A673 (cell line): ENCODE data around the gene PCSK6. TPM values are rescaled to one million over a fixed set of nuclear protein-coding genes. Genes with fewer than 3 reads are reported as not detected.
"Not testable (repeated sequence)": the region's sequence is repeated elsewhere in the genome, so short reads cannot be mapped to it uniquely, and the experiment has no call there.

Experiments used
- BruUV-seq: library from RNA; stranded (reverse); fragments of 400-500 nt; replicated peaks from 2 replicates; lab custom pipeline; 2021; lab: Mats Ljungman, UMichigan
- CTCF ChIA-PET: fragments of 300-600 bp; sonication (Branson Sonifier 250); formaldehyde crosslinking; loops from one replicate; lab custom pipeline; 2022; ENCODE audit warnings: antibody characterized with exemption; lab: Charles Lee
- POLR2A ChIA-PET: fragments of 300-600 bp; sonication (Branson Sonifier 250); formaldehyde crosslinking; loops from one replicate; lab custom pipeline; 2022; ENCODE audit warnings: antibody characterized with exemption; ENCODE audit not compliant: low non-redundant PET; lab: Charles Lee
- DNase-seq: peaks from one replicate; pipeline ENCODE4 v3.0.0-alpha.2; 2015; ENCODE audit warnings: low spot score
- H3K27ac ChIP-seq: fragments of 200-600 bp; sonication (generic); 2 replicates; pipeline ENCODE4 v1.5.1; 2016; ENCODE audit warnings: mixed run types, low read depth, mild to moderate bottlenecking, mixed read lengths, antibody characterized with exemption, low read length; ENCODE audit not compliant: poor library complexity, severe bottlenecking
- H3K27me3 ChIP-seq: fragments of 200-600 bp; sonication (generic); replicated peaks from 2 replicates; pipeline ENCODE4 v1.6.1; 2017; ENCODE audit warnings: mixed run types, low read depth, mild to moderate bottlenecking, mixed read lengths, antibody characterized with exemption, low read length; ENCODE audit not compliant: insufficient read depth, poor library complexity
- H3K36me3 ChIP-seq: fragments of 200-600 bp; sonication (generic); 2 replicates; pipeline ENCODE4 v1.6.1; 2016; ENCODE audit warnings: mixed run types, mild to moderate bottlenecking, mixed read lengths, antibody characterized with exemption, low read length; ENCODE audit not compliant: insufficient read depth, poor library complexity, severe bottlenecking
- H3K4me1 ChIP-seq: fragments of 200-600 bp; sonication (generic); 2 replicates; pipeline ENCODE4 v1.6.1; 2017; ENCODE audit warnings: mixed run types, mild to moderate bottlenecking, mixed read lengths, antibody characterized with exemption, low read length; ENCODE audit not compliant: insufficient read depth, poor library complexity, severe bottlenecking
- H3K4me3 ChIP-seq: fragments of 200-600 bp; sonication (generic); 2 replicates; pipeline ENCODE4 v1.5.1; 2016; ENCODE audit warnings: low read depth, mixed run types, mild to moderate bottlenecking, mixed read lengths, low read length; ENCODE audit not compliant: poor library complexity, severe bottlenecking
- H3K9me3 ChIP-seq: fragments of 200-600 bp; sonication (generic); 2 replicates; pipeline ENCODE4 v1.6.1; 2016; ENCODE audit warnings: mixed run types, low read depth, mild to moderate bottlenecking, mixed read lengths, antibody characterized with exemption, low read length; ENCODE audit not compliant: poor library complexity, severe bottlenecking
- CTCF ChIP-seq: fragments of 300-800, 200-600 bp; sonication (generic); conservative IDR thresholded peaks from 2 replicates; pipeline ENCODE4 v1.5.1; 2017; ENCODE audit warnings: low read depth, mild to moderate bottlenecking, antibody characterized with exemption, low read length, moderate library complexity, mixed read lengths
- EZH2 ChIP-seq: fragments of 200-600 bp; sonication (generic); IDR thresholded peaks from 2 replicates; pipeline ENCODE4 v1.6.1; 2017; ENCODE audit warnings: borderline replicate concordance, low read depth, mild to moderate bottlenecking, mixed read lengths, antibody characterized with exemption, low read length; ENCODE audit not compliant: poor library complexity, severe bottlenecking
- intact Hi-C: fragments of 100-400 bp; cut with micrococcal nuclease; formaldehyde crosslinking; loops from one replicate; pipeline ENCODE4 v1.10.0; 2022; ENCODE audit not compliant: unreplicated experiment
- total RNA-seq: library from RNA; stranded (reverse); gene quantifications from 2 replicates; pipeline ENCODE4 v1.2.3, GENCODE V29; 2021

Gene PCSK6
- total RNA-seq, 1 experiment from 2014 or later = 2.6 TPM

GRCh38 chr15:101404245-101404644 is 85.3 kb downstream of the PCSK6 start:
- ChIA-PET POLR2A (no interaction called here), CTCF (no interaction called here)
- H3K36me3 ChIP-seq = no peaks in the 10 kb centered on the region
- H3K4me1 ChIP-seq = no peaks in the 10 kb centered on the region
- no peak overlapping the region for H3K4me3 ChIP-seq
- H3K27ac ChIP-seq = no peak overlapping the region
- intact Hi-C loops = no loop called here
- DNase-seq = no peak
- no peaks in the 10 kb centered on the region for H3K27me3 ChIP-seq
- TF ChIP-seq EZH2 (no peak), CTCF (no peak)
- no peaks in the 10 kb centered on the region for H3K9me3 ChIP-seq
- BruUV-seq = no TSS peak

GRCh38 chr15:101402883-101403282 is 86.6 kb downstream of the PCSK6 start:
- intact Hi-C loops, H3K9me3 ChIP-seq, H3K27ac ChIP-seq, H3K4me1 ChIP-seq, H3K27me3 ChIP-seq, CTCF ChIA-PET, BruUV-seq, H3K36me3 ChIP-seq, H3K4me3 ChIP-seq, DNase-seq, POLR2A ChIA-PET: not testable (repeated sequence)

GRCh38 chr15:101401286-101401685 is 88.2 kb downstream of the PCSK6 start:
- CTCF ChIA-PET = no interaction called here
- H3K36me3 ChIP-seq = no peaks in the 10 kb centered on the region
- POLR2A ChIA-PET = no interaction called here
- no peaks in the 10 kb centered on the region for H3K27me3 ChIP-seq
- H3K27ac ChIP-seq = no peak overlapping the region
- TF ChIP-seq EZH2 = no peak
- no peak for TF ChIP-seq CTCF
- no peak for DNase-seq
- BruUV-seq = no TSS peak
- no peak overlapping the region for H3K4me3 ChIP-seq
- intact Hi-C loops = no loop called here
- H3K9me3 ChIP-seq = no peaks in the 10 kb centered on the region
- no peaks in the 10 kb centered on the region for H3K4me1 ChIP-seq

- no peak overlapping the region for H3K27ac ChIP-seq
- H3K36me3 ChIP-seq = no peaks in the 10 kb centered on the region
- POLR2A ChIA-PET = no interaction called here
- no peaks in the 10 kb centered on the region for H3K27me3 ChIP-seq
- intact Hi-C loops = no loop called here
- H3K4me1 ChIP-seq = no peaks in the 10 kb centered on the region
- DNase-seq = no peak
- CTCF ChIA-PET = interaction anchor here (0.6 kb wide), 2 partner anchors 109 to 256 kb away, joined by 3 read pairs; no protein-coding TSS in a partner anchor
- no peaks in the 10 kb centered on the region for H3K9me3 ChIP-seq
- H3K4me3 ChIP-seq = no peak overlapping the region
- TF ChIP-seq CTCF (no peak), EZH2 (no peak)
- BruUV-seq = no TSS peak
These were observed 90.1 kb downstream of the PCSK6 start for GRCh38 chr15:101399431-101399830.
